Endothelial cell (in vitro differentiated cells): ENCODE results near the gene GCN1. TPM values are rescaled to one million over a fixed set of nuclear protein-coding genes. Genes with fewer than 3 reads are reported as not detected.

Experiments used
- DNase-seq: peaks from one replicate; pipeline ENCODE4 v3.0.0; 2021; ENCODE audit warnings: low spot score
- H3K27ac Mint-ChIP-seq: one replicate; pipeline ENCODE4 v1.8.0; 2021; ENCODE audit warnings: mixed read lengths, inconsistent platforms; ENCODE audit not compliant: unreplicated experiment
- H3K27me3 Mint-ChIP-seq: one replicate; pipeline ENCODE4 v1.8.0; 2021; ENCODE audit warnings: mild to moderate bottlenecking, moderate library complexity, mixed read lengths, inconsistent platforms; ENCODE audit not compliant: unreplicated experiment
- H3K36me3 Mint-ChIP-seq: one replicate; pipeline ENCODE4 v1.8.0; 2021; ENCODE audit warnings: mild to moderate bottlenecking, low read depth, mixed read lengths, inconsistent platforms; ENCODE audit not compliant: unreplicated experiment
- H3K4me1 Mint-ChIP-seq: one replicate; pipeline ENCODE4 v1.8.0; 2021; ENCODE audit warnings: mild to moderate bottlenecking, mixed read lengths, inconsistent platforms; ENCODE audit not compliant: unreplicated experiment
- H3K4me3 Mint-ChIP-seq: one replicate; pipeline ENCODE4 v1.8.0; 2021; ENCODE audit warnings: mild to moderate bottlenecking, mixed read lengths, inconsistent platforms; ENCODE audit not compliant: unreplicated experiment
- H3K9me3 Mint-ChIP-seq: one replicate; pipeline ENCODE4 v1.8.0; 2021; ENCODE audit warnings: mixed read lengths, inconsistent platforms; ENCODE audit not compliant: unreplicated experiment
- CTCF ChIP-seq: fragments of 200-600 bp; sonication (generic); IDR thresholded peaks from one replicate; pipeline ENCODE4 v1.5.0; 2021; ENCODE audit warnings: antibody characterized with exemption; ENCODE audit not compliant: unreplicated experiment
- total RNA-seq: library from RNA; stranded (reverse); fragmentation: NEBNext Ultra II Directional; extraction: Animal tissue kit (Norgen Biotek cat#: 25700); gene quantifications from one replicate; pipeline ENCODE4 v1.2.1, GENCODE V29; 2021; ENCODE audit not compliant: unreplicated experiment

Gene GCN1
- total RNA-seq, 1 donor from 2014 or later = 54.0 TPM

- DNase-seq = no peak
- TF ChIP-seq CTCF = no peak
- Mint-ChIP-seq H3K27ac (no peak overlapping the region), H3K27me3 (peaks cover 7% of the 10 kb centered on the region), H3K4me1 (peaks cover 14% of the 10 kb centered on the region), H3K9me3 (no peaks in the 10 kb centered on the region), H3K36me3 (peaks cover 5% of the 10 kb centered on the region), H3K4me3 (no peak overlapping the region)
Observed at GRCh38 chr12:120098756-120099470, 95.6 kb downstream of the GCN1 start.

GRCh38 chr12:120096671-120097202, 97.8 kb downstream of the GCN1 start:
- H3K4me1 Mint-ChIP-seq = peaks cover 6% of the 10 kb centered on the region
- H3K27me3 Mint-ChIP-seq = peaks cover 13% of the 10 kb centered on the region
- no peak for TF ChIP-seq CTCF
- H3K4me3 Mint-ChIP-seq = no peak overlapping the region
- peaks cover 3% of the 10 kb centered on the region for H3K36me3 Mint-ChIP-seq
- no peak for DNase-seq
- H3K9me3 Mint-ChIP-seq = no peaks in the 10 kb centered on the region
- no peak overlapping the region for H3K27ac Mint-ChIP-seq

GRCh38 chr12:120095736-120096135, 98.8 kb downstream of the GCN1 start:
- peaks cover 13% of the 10 kb centered on the region for H3K27me3 Mint-ChIP-seq
- peaks cover 9% of the 10 kb centered on the region for H3K36me3 Mint-ChIP-seq
- no peak overlapping the region for H3K4me3 Mint-ChIP-seq
- H3K27ac Mint-ChIP-seq = no peak overlapping the region
- DNase-seq = no peak
- H3K4me1 Mint-ChIP-seq = peaks cover 6% of the 10 kb centered on the region
- H3K9me3 Mint-ChIP-seq = no peaks in the 10 kb centered on the region
- TF ChIP-seq CTCF = no peak

GRCh38 chr12:120095331-120095730, 99.2 kb downstream of the GCN1 start:
- Mint-ChIP-seq H3K4me3 (no peak overlapping the region), H3K27ac (no peak overlapping the region), H3K27me3 (peaks cover 13% of the 10 kb centered on the region), H3K9me3 (no peaks in the 10 kb centered on the region), H3K36me3 (peaks cover 9% of the 10 kb centered on the region), H3K4me1 (peaks cover 6% of the 10 kb centered on the region)
- no peak for TF ChIP-seq CTCF
- DNase-seq = no peak

- TF ChIP-seq CTCF = no peak
- Mint-ChIP-seq H3K4me1 (peaks cover 6% of the 10 kb centered on the region), H3K27ac (no peak overlapping the region), H3K36me3 (peaks cover 9% of the 10 kb centered on the region), H3K9me3 (no peaks in the 10 kb centered on the region), H3K27me3 (peaks cover 16% of the 10 kb centered on the region), H3K4me3 (no peak overlapping the region)
- no peak for DNase-seq
Observed at GRCh38 chr12:120094485-120094884, 100.0 kb downstream of the GCN1 start.
